GM23338 (cell line): ENCODE measurements around the gene C11orf16. TPM values are rescaled to one million over a fixed set of nuclear protein-coding genes. Genes with fewer than 3 reads are reported as not detected.
A peak's percentile ranks its signal among the peaks of the same experiment; 100 is the strongest.

Source experiments
- ATAC-seq: fragments of 200-7000 bp; cut with Tn5 transposase; 3 replicates; pipeline ENCODE4 v1.9.1; 2020
- DNase-seq: peaks from one replicate; pipeline ENCODE4 v3.0.0-alpha.2; 2015; ENCODE audit warnings: low spot score
- H2AFZ ChIP-seq: fragments of 200-600 bp; sonication (generic); 2 replicates; pipeline ENCODE4 v1.8.0; 2016; ENCODE audit warnings: antibody characterized with exemption, mild to moderate bottlenecking, moderate library complexity
- H3F3A ChIP-seq: fragments of 200-600 bp; sonication (generic); replicated peaks from 2 replicates; pipeline ENCODE4 v1.8.0; 2017; ENCODE audit warnings: antibody characterized with exemption, mixed run types, low read depth
- H3K27ac ChIP-seq: fragments of 200-600 bp; sonication (generic); 2 replicates; pipeline ENCODE4 v1.6.1; 2016; ENCODE audit warnings: low read depth
- H3K27me3 ChIP-seq: fragments of 200-600 bp; sonication (generic); 2 replicates; pipeline ENCODE4 v1.8.0; 2016; ENCODE audit warnings: mild to moderate bottlenecking, mixed run types, moderate library complexity; ENCODE audit not compliant: insufficient read depth
- H3K36me3 ChIP-seq: fragments of 200-600 bp; sonication (generic); 2 replicates; pipeline ENCODE4 v1.8.0; 2016; ENCODE audit warnings: mild to moderate bottlenecking; ENCODE audit not compliant: insufficient read depth
- H3K4me1 ChIP-seq: fragments of 200-600 bp; sonication (generic); 2 replicates; pipeline ENCODE4 v1.8.0; 2016; ENCODE audit warnings: mild to moderate bottlenecking, moderate library complexity; ENCODE audit not compliant: insufficient read depth
- H3K4me2 ChIP-seq: fragments of 200-600 bp; sonication (generic); 2 replicates; pipeline ENCODE4 v1.7.1; 2017; ENCODE audit warnings: mixed run types
- H3K4me3 ChIP-seq: fragments of 200-600 bp; sonication (generic); 2 replicates; pipeline ENCODE4 v1.6.1; 2016; ENCODE audit warnings: mixed run types
- H3K79me2 ChIP-seq: fragments of 200-600 bp; sonication (generic); replicated peaks from 2 replicates; pipeline ENCODE4 v1.8.0; 2017; ENCODE audit warnings: mild to moderate bottlenecking; ENCODE audit not compliant: insufficient read depth
- H3K9me2 ChIP-seq: fragments of 200-600 bp; sonication (generic); 2 replicates; pipeline ENCODE4 v1.8.0; 2017; ENCODE audit not compliant: insufficient read depth
- H4K20me1 ChIP-seq: fragments of 200-600 bp; sonication (generic); replicated peaks from 2 replicates; pipeline ENCODE4 v1.8.0; 2017; ENCODE audit warnings: mild to moderate bottlenecking; ENCODE audit not compliant: insufficient read depth
- H3K27ac Mint-ChIP-seq: 2 replicates; pipeline ENCODE4 v1.8.0; 2020; ENCODE audit warnings: inconsistent platforms, mild to moderate bottlenecking, moderate library complexity, mixed read lengths
- H3K27me3 Mint-ChIP-seq: 3 replicates; pipeline ENCODE4 v1.8.0; 2022; ENCODE audit warnings: low read depth, mild to moderate bottlenecking, moderate library complexity, mixed read lengths, inconsistent platforms; ENCODE audit not compliant: insufficient read depth, poor library complexity
- H3K36me3 Mint-ChIP-seq: 3 replicates; pipeline ENCODE4 v1.8.0; 2021; ENCODE audit warnings: low read depth, mild to moderate bottlenecking, inconsistent platforms, moderate library complexity, mixed read lengths
- H3K4me1 Mint-ChIP-seq: 3 replicates; pipeline ENCODE4 v1.8.0; 2020; ENCODE audit warnings: mild to moderate bottlenecking, inconsistent platforms, mixed read lengths
- H3K4me3 Mint-ChIP-seq: 3 replicates; pipeline ENCODE4 v1.8.0; 2021; ENCODE audit warnings: moderate library complexity, mild to moderate bottlenecking, inconsistent platforms, mixed read lengths
- H3K9me3 Mint-ChIP-seq: 3 replicates; pipeline ENCODE4 v1.8.0; 2020; ENCODE audit warnings: moderate library complexity, mild to moderate bottlenecking, inconsistent platforms, mixed read lengths
- CTCF ChIP-seq, 2 experiments: fragments of 200-600 bp in 1 of 2; sonication (generic) in 1 of 2; conservative IDR thresholded peaks; 2 replicates each; pipeline versions ENCODE4 v1.5.1 to v1.6.1; 2016 to 2017; ENCODE audit warnings: antibody characterized with exemption in 2 of 2, low read depth in 2 of 2, mild to moderate bottlenecking in 2 of 2, moderate library complexity in 1 of 2
- EZH2 ChIP-seq: fragments of 200-600 bp; sonication (generic); IDR thresholded peaks from one replicate; pipeline ENCODE4 v1.8.0; 2017; ENCODE audit warnings: antibody characterized with exemption, mild to moderate bottlenecking, low read depth; ENCODE audit not compliant: unreplicated experiment
- EZH2phosphoT487 ChIP-seq: fragments of 200-600 bp; sonication (generic); IDR thresholded peaks from one replicate; pipeline ENCODE4 v1.8.1; 2018; ENCODE audit warnings: antibody characterized with exemption; ENCODE audit not compliant: unreplicated experiment
- JUNB ChIP-seq: IDR thresholded peaks from one replicate; pipeline ENCODE4 v1.6.1; 2016; ENCODE audit warnings: antibody characterized with exemption; ENCODE audit not compliant: unreplicated experiment
- NANOG ChIP-seq: IDR thresholded peaks from 2 replicates; pipeline ENCODE4 v1.6.1; 2016; ENCODE audit warnings: antibody characterized with exemption, borderline replicate concordance
- POLR2AphosphoS5 ChIP-seq: IDR thresholded peaks from 2 replicates; pipeline ENCODE4 v1.6.1; 2016; ENCODE audit warnings: antibody characterized with exemption, low read depth
- REST ChIP-seq: IDR thresholded peaks from one replicate; pipeline ENCODE4 v1.6.1; 2018; ENCODE audit warnings: antibody characterized with exemption; ENCODE audit not compliant: unreplicated experiment
- ZNF114 ChIP-seq: fragments of 250-450 bp; sonication (Bioruptor Pico); IDR thresholded peaks from 2 replicates; pipeline ENCODE4 v1.5.0; 2020; ENCODE audit warnings: mild to moderate bottlenecking, moderate library complexity
- ZNF331 ChIP-seq: fragments of 250-450 bp; sonication (Bioruptor Pico); IDR thresholded peaks from 2 replicates; pipeline ENCODE4 v1.5.0; 2020; ENCODE audit warnings: low read depth, mild to moderate bottlenecking, moderate library complexity
- ZNF462 ChIP-seq: fragments of 250-450 bp; sonication (Bioruptor Pico); IDR thresholded peaks from 2 replicates; pipeline ENCODE4 v1.5.0; 2020; ENCODE audit warnings: mild to moderate bottlenecking, moderate library complexity
- polyA plus RNA-seq: library from polyadenylated mRNA; unstranded; fragments of >200 nt; fragmentation: Nextera tagmentation; extraction: Ambion mirVana; gene quantifications from 2 replicates; pipeline ENCODE4 v1.2.1, GENCODE V29; 2016
- total RNA-seq: library from RNA; depleted of rRNA; stranded (reverse); fragments of >200 nt; shearing (Covaris generic); gene quantifications from 2 replicates; pipeline ENCODE4 v1.2.3, GENCODE V29; 2014

Gene C11orf16
- total and polyA plus RNA-seq, 2 experiments from 2014 or later, result not detected

- Histone ChIP-seq H3K79me2 (peaks cover 6% of the 10 kb centered on the region), H3K9me2 (no peaks in the 10 kb centered on the region), H3K4me2 (no peak overlapping the region), H3F3A (no peaks in the 10 kb centered on the region), H4K20me1 (peaks cover 8% of the 10 kb centered on the region; the same call in 1 of the 2 replicates), H3K27ac (no peak overlapping the region), H2AFZ (no peak overlapping the region), H3K4me1 (no peaks in the 10 kb centered on the region), H3K27me3 (no peaks in the 10 kb centered on the region), H3K36me3 (peaks cover 3% of the 10 kb centered on the region), H3K4me3 (no peak overlapping the region)
- no peak overlapping the region for H3K4me3 Mint-ChIP-seq
- DNase-seq, result no peak
- H3K27ac Mint-ChIP-seq, result no peak overlapping the region
- TF ChIP-seq EZH2phosphoT487, result no peak
- TF ChIP-seq ZNF331 (CRISPR knock-in tag), result no peak
- no peak for TF ChIP-seq JUNB
- no peak for TF ChIP-seq CTCF (conservative IDR thresholded peaks at IDR 0.05; ENCODE audit: low read depth in 2 of 2)
- no peak for TF ChIP-seq POLR2AphosphoS5
- peaks cover 5% of the 10 kb centered on the region; the same call in 2 of the 3 replicates for H3K9me3 Mint-ChIP-seq
- peaks cover 2% of the 10 kb centered on the region for H3K27me3 Mint-ChIP-seq
- ATAC-seq, result no peak
- no peaks in the 10 kb centered on the region for H3K4me1 Mint-ChIP-seq
- H3K36me3 Mint-ChIP-seq, result peaks cover 18% of the 10 kb centered on the region; the same call in 2 of the 3 replicates
These were observed 24.1 kb upstream of the C11orf16 start for GRCh38 chr11:8956860-8957259.

GRCh38 chr11:8948886-8949285 lies 16.1 kb upstream of the C11orf16 start:
- ATAC-seq (peak; percentile 26; the same call in 2 of the 3 replicates), DNase-seq (no peak)
- H3K4me2 ChIP-seq, result no peak overlapping the region
- no peaks in the 10 kb centered on the region for H3K79me2 ChIP-seq
- H3K4me1 Mint-ChIP-seq, result peaks cover 4% of the 10 kb centered on the region; the same call in 2 of the 3 replicates
- H3K4me3 Mint-ChIP-seq, result no peak overlapping the region
- no peaks in the 10 kb centered on the region for H3K4me1 ChIP-seq
- H3F3A ChIP-seq, result no peaks in the 10 kb centered on the region
- no peak overlapping the region for H3K4me3 ChIP-seq
- 0 out of 2 replicates have a peak, but pooled peaks cover 3% of the 10 kb centered on the region for H4K20me1 ChIP-seq
- H3K36me3 ChIP-seq, result peaks cover 3% of the 10 kb centered on the region
- H3K27me3 Mint-ChIP-seq, result no peaks in the 10 kb centered on the region
- H3K27me3 ChIP-seq, result no peaks in the 10 kb centered on the region
- H3K36me3 Mint-ChIP-seq, result peaks cover 1% of the 10 kb centered on the region; the same call in 2 of the 3 replicates
- H3K9me3 Mint-ChIP-seq, result no peaks in the 10 kb centered on the region
- H3K27ac ChIP-seq, result no peak overlapping the region
- H3K9me2 ChIP-seq, result no peaks in the 10 kb centered on the region
- H2AFZ ChIP-seq, result no peak overlapping the region
- no peak overlapping the region for H3K27ac Mint-ChIP-seq
- TF ChIP-seq ZNF462 (no peak), NANOG (no peak), JUNB (no peak), POLR2AphosphoS5 (no peak), REST (no peak), ZNF114 (CRISPR knock-in tag) (no peak), EZH2 (no peak), ZNF331 (CRISPR knock-in tag) (no peak)
